ENCODE data around the gene AMN.

The AMN gene

DNA sequence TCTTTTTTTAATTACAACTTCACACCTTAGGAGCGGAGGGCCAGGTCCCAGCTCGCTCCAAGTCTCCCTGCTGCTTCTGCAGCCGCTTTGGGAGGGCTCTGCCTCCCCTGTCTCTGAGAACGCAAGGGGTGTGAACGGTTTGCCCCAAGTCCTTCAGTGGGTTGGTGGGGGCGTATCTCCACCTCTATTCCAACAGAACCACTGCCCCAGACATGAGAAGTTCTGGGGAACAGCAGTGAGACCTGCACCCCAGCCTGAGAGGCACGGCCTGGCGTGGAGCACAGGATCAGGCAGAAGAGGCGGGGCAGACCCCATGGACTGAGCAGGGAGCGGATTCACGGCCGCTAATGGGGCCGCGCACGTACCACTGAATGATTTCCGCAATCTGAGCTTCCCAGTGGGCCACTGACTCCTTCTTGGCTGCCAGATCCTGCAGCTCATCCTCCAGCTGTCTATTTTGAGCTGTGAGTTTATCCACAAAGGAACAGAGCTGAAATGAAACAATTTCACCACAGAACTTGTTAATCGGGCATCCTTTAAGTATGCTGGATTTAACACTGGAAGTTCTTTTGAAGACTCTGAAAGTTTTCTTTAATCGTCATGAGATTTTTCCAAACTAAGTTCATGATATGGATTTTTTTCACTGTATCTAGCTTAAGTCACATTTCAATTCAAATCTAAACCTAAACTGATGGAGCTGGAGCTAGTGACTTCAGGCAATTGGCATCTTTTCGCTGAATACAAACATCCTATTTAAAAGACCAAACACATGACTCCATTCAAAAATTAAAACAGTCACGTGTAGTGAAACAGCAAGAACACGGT lies 44.4 kb downstream of the AMN start:
- DNase-seq (ENCODE audit: low spot score): no peak

DNA sequence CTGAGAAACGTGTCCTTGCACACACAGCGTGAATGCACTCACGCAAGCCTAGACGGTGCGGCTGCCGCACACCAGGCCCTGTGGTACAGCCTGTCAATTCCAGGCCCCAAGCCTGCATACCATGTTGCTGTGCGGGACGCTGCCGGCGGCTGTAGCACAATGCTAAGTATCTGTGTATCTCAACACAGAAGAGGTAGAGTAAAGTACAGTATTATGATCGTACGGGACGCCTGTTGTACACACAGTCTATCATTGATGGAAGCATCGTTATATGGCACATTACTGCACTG lies 45.0 kb downstream of the AMN start:
- no peak for DNase-seq (ENCODE audit: low spot score)

DNA sequence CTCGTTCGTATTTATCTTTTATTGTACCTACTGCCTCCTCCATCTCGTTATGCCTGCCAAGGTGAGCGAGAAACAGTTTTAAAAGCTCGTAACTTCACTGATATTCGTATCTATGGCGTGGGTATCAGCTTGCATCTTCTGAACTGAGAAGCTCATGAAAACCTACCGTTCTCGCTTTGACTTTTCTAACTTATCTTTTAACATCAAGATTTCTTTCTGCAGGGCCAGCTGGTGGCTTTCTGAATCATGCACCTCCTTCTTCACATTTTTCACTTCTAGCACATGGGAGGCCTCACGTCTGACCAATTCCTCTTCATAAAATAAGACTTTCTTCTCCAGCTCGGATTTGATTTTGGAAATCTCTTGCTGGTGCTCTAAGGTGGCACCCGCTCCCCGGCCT lies 45.8 kb downstream of the AMN start:
- no peak for DNase-seq (ENCODE audit: low spot score)

DNA sequence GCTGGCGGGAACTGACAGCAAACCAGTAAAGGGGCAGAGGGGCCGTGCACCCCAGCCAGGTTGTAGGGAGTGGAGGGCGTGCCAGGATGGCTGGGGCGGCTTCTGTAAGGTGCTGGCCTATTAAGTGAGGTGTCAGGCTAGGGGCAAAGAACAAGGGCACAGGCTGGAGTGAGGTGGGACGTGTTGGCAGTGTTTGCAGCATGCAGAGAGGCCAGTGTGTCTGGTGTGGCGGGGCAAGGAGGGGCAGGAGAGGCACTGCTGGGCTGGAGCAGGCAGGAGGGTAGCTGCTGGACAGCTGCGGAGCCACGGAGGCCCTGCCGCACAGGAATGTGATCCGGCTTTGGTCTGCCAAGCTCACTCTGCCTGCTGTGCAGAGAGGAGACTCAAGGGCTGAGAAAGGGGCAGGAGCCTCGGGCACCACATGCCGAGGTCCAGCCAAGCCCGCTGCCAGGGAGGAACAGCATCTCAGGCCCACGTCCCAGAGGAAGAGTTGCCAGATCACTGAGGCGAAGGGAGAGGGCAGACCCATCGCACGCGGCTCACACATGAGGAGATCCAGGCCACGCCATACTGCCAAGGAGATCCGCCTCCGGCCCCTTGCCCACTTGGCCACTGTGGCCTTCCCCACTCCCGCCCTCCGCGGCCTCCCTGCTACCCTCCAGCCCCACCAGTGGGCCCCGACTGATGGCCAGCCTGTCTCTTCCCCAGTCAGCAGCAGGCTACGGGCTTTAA lies 46.8 kb downstream of the AMN start:
- DNase-seq (ENCODE audit: low spot score): no peak

DNA sequence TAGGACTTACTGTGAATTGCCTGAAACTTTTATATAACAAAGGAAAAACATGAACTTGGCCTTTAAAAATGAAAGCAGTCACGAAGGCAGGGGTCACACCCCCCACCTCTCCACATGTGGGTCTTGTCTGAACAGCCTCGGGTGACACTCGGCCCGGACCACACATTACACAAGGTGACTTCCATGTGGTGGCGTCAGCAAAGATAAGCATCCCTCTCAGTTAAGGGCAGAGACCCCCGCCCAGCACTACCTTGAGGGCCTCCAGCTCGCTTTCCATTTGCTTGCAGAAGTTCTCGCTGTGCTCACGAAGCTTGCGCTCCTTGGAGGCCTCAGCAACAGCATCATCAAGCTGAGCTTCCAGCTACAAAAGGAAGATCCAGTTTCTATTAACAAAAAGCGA lies 47.4 kb downstream of the AMN start:
- DNase-seq (ENCODE audit: low spot score): no peak

DNA sequence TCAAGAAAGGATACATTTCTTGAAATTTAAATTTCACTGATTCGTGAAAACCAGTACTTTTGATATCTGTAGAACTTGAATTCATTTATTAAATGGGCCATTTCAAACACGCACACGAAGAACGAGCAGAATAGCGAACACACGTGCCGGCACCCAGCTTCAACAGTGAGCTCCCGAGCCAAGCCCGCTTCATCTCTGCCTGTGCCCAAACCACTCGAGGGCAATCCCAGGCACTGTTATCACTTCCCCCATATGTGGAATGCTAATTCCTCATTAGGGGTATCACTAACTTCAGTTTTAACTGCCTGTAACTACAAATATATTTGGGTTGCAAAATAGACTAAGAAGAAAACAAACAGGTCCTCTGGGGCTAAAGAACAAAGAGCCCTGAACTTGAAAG lies 48.0 kb downstream of the AMN start:
- no peak for DNase-seq (ENCODE audit: low spot score)

DNA sequence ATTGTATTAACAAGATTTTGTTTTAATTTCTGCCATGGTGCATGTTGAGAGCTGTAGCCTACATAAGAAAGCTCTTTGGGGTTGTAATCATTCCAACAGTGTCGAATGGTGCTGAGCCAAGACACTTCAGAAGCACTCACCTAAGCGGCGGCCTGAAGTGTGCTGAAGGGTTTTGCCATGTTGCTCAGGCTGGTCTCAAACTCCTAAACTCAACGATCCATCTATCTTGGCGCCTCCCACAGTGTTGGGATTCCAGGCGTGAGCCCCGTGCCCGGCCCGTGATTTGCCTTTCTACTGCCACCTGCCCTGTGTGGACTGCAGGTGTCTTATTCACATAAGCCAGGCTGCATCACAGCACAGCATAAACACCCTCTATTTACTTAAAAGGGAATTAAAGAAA lies 48.9 kb downstream of the AMN start:
- no peak for DNase-seq (ENCODE audit: low spot score)

DNA sequence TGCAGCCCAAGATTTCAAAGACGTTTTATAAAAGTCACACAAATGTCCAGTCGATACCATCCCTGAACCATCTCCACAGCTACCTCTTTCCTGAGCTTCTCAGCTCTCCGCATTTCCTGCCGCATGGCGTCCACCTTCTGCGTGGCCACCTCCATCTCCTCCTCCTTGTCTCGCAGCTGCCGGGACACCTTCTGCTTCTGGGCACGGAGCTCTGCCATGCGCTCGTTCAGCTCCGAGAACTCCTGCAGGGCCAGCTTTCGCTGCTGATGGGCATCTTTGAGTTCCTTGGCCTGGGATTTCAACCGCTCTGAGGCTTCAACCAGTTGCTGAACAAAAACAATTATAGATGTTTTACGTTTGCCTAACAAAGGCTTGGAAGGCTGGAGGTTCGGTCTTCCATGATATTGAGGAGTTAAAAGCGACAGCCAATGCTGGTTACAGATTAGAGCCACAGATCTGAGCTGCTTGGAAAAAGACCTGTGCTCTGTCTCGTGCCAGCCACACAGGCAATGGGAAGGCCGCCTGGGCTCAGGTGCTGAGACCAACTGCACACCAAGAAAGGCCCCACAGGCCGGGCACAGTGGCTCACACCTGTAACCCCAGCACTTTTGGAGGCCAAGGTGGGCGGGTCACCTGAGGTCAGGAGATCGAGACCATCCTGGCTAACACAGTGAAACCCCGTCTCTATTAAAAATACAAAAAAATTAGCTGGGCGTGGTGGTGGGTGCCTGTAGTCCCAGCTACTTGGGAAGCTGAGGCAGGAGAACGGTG lies 49.6 kb downstream of the AMN start:
- no peak for DNase-seq (ENCODE audit: low spot score)

DNA sequence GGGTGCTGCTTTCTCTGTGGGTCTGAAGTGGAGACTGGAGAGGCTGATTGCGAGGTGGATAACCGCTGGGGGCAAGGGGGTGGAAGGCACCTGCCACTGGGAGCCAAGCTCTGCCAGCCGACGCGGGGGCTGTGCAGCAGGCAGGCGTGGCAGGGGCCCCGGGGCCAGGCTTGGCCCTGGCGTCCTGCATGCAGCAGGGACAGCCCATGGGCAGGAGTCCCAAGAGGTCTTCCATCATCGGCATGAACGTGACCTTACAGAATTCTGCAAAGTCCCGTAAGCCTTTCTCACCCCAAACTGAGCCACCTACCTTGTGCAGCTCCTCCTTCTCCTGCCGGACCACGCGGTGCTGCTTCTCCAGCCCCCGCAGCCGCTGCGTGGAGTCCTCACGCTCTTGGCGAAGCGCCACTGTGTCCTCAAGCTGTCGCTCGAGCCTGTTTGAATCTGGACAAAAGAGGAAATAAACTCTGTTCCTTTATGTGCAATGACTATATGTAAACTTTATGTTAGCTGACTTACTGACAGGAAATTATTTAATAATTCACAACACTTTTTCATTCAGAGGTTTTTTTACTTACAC lies 51.3 kb downstream of the AMN start:
- DNase-seq (ENCODE audit: low spot score): no peak

DNA sequence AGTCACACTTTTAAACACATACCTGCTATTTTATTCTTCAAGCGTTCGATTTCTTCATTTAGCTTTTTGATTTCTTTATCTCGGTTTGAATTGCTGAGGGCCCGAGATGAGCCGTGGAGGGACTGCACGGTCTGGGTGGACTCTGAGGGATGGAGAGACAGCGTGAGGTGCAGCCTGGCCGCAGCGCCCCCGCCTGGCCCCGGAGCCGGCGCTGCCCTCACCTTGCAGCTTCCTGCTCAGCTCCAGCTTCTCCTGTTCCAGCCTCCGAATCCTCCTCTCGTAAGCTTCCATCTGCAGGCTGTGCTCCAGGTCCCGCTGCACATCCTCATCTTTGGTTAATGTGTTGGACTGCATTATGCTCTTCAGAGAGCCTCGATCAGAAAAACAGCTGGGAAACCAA lies 53.2 kb downstream of the AMN start:
- DNase-seq (ENCODE audit: low spot score): no peak

DNA sequence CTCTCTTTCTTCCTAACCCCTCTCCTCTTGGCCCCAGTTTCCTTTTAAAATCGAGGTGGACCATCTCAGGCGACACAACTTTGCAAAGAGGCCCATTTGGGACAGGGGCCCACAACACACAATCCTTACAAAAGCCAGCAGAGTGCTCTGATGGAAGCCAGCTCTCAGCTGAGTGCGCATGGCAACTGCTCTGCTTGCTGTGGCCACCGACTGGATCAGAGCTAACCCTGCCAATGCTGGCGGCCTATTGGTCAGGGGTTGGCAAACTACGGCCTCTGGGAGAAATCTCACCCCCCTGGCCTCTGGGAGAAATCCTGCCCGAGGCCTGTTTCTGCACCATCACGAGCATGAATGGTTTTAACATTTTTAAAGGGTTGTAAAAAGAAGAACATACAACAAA lies 55.0 kb downstream of the AMN start:
- no peak for DNase-seq (ENCODE audit: low spot score)

DNA sequence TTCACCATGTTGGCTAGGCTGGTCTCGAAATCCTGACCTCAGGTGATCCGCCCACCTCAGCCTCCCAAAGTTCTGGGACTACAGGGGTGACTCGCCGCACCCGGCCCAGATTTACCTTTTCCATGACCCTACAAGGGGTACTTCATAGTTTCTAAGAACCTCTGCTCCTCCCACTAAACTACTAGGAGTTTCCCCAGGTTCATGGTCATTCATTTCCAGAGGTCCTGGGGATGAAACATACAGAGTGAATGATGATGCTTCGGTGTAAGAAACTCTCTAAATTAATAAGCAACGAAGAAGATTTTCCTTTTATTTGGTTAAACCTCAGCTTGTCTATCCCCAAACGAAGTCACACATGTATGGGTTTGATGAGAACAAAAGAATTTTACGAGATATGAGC lies 56.9 kb downstream of the AMN start:
- DNase-seq (ENCODE audit: low spot score): no peak

DNA sequence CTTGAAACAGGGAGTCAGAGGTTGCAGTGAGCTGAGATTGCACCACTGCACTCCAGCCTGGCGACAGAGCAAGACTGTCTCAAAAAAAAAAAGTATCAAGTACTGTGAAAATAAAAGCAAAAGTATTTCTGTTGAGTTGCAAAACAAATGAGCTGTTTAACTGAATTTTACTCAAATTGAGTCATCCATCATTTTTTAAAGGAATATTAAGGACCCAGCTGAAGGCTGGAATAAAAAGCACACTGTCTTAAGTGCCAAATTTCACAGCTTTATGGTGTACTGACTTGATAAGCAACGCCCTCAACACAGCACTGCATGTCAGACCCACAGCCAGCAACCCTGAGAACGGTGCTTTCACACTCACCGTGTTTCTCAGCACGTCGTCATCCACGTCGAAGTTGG lies 57.9 kb downstream of the AMN start:
- no peak for DNase-seq (ENCODE audit: low spot score)

All from hematopoietic multipotent progenitor cell treated with erythropoietin and hydrocortisone succinate and interleukin-3 and kit ligand, for 15 days (in vitro differentiated cells).